ENCODE data around the gene PPID. TPM values are rescaled to one million over a fixed set of nuclear protein-coding genes. Genes with fewer than 3 reads are reported as not detected.

PPID gene
- total and polyA plus RNA-seq, 2 donors (not counting 3 experiments of a cell fraction or from before 2014, with no cell fraction given) = 11.5 to 25.7 TPM

DNA sequence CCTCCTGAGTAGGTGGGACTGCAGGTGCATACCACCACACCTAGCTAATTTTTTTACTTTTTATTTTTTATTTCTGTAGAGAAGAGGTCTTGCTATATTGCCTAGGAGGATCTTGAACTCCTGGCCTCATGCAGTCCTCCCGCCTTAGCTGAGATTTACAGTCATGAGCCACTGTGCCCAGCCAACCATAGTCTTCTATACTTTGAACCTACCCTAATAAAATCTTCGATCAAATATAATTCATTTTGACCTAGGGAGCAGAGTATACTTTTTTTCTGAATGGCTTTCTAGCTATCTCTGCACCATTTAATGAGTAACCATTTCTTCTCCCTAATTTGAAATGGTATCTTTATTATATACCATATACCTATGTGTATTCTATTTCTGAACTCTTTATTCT, 44.4 kb downstream of the PPID start:
- Histone ChIP-seq H3K27ac (ENCODE audit: insufficient read depth, low read depth, low read length) (no peak overlapping the region), H4K20me1 (replicated peaks; ENCODE audit: control insufficient read depth, extremely low read depth, insufficient read depth, low read length) (no peaks in the 10 kb centered on the region), H3K4me2 (ENCODE audit: insufficient read depth, low read length) (no peak overlapping the region), H3K36me3 (ENCODE audit: control insufficient read depth in 2 of 2, extremely low read depth in 1 of 2, insufficient read depth in 2 of 2, low read length in 2 of 2) (no peaks in the 10 kb centered on the region), H3K79me2 (ENCODE audit: control insufficient read depth, insufficient read depth, low read length) (no peaks in the 10 kb centered on the region), H2AFZ (ENCODE audit: low read depth, low read length) (no peak overlapping the region), H3K4me1 (ENCODE audit: control insufficient read depth, extremely low read depth, insufficient read depth, low read length) (no peaks in the 10 kb centered on the region), H3K4me3 (replicated peaks in 1 of 3; ENCODE audit: insufficient read depth in 1 of 3, low read depth in 1 of 3, low read length in 3 of 3) (no peak overlapping the region), H3K9ac (replicated peaks; ENCODE audit: extremely low read depth, insufficient read depth, low read length) (no peak overlapping the region), H3K9me3 (replicated peaks; ENCODE audit: control insufficient read depth, insufficient read depth, low read length) (no peaks in the 10 kb centered on the region), H3K27me3 (ENCODE audit: control insufficient read depth in 2 of 2, insufficient read depth in 2 of 2, low read length in 2 of 2) (no peaks in the 10 kb centered on the region), H3K9me1 (replicated peaks; ENCODE audit: control insufficient read depth, extremely low read depth, insufficient read depth, low read length) (no peaks in the 10 kb centered on the region)
- FAIRE-seq = no peak
- DNase-seq (ENCODE audit: low read depth, low spot score) = no peak
- ChIA-PET POLR2A (no interaction called here), CTCF (no interaction called here)
- TF ChIP-seq EZH2 (IDR thresholded peaks at IDR 0.05; ENCODE audit: borderline replicate concordance, low read depth, low read length, severe bottlenecking) (no peak), JUN (IDR thresholded peaks at IDR 0.05; ENCODE audit: borderline replicate concordance, insufficient read depth, insufficient read length, low read depth) (no peak), FOS (IDR thresholded peaks at IDR 0.05; ENCODE audit: borderline replicate concordance, insufficient read depth, low read length) (no peak), GATA2 (IDR thresholded peaks at IDR 0.05; ENCODE audit: insufficient read depth, insufficient read length, low read depth, low read length) (no peak), MYC (IDR thresholded peaks at IDR 0.05; ENCODE audit: low read depth, low read length) (no peak)
- BruUV-seq (replicated peaks) = no TSS peak
- intact Hi-C loops (cut with micrococcal nuclease) = no loop called here
- dilution Hi-C loops (cut with MboI; ENCODE audit: extremely low pct_ligation_motif_present, low sequenced_read_pairs) = no loop called here

DNA sequence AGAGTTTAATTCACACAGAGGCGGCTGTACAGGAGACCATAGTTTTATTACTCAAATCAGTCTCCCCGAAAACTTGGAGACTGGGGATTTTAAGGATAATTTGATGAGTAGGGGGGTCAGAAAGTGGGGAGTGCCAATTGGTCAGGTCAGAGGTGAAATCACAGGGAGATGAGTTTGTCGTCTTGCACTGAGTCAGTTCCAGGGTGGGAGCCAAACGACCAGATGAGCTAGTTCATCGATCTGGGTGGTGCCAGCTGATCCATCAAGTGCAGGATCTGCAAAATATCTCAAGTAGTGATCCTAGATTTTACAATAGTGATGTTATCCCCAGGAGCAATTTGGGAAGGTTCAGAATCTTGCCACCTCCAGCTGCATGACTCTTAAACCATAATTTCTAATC, 47.1 kb downstream of the PPID start:
- intact Hi-C loops (cut with micrococcal nuclease) = no loop called here

More for the DNA sequence above, 47.1 kb downstream of the PPID start:
- no peaks in the 10 kb centered on the region for H3K27me3 ChIP-seq (ENCODE audit: control insufficient read depth in 2 of 2, insufficient read depth in 2 of 2, low read length in 2 of 2)
- FAIRE-seq (no peak), DNase-seq (ENCODE audit: low read depth, low spot score) (no peak)
- no peak overlapping the region for H3K4me3 ChIP-seq (replicated peaks in 1 of 3; ENCODE audit: insufficient read depth in 1 of 3, low read depth in 1 of 3, low read length in 3 of 3)
- no peak overlapping the region for H3K27ac ChIP-seq (ENCODE audit: insufficient read depth, low read depth, low read length)
- no peak overlapping the region for H3K9ac ChIP-seq (replicated peaks; ENCODE audit: extremely low read depth, insufficient read depth, low read length)
- dilution Hi-C loops (cut with MboI; ENCODE audit: extremely low pct_ligation_motif_present, low sequenced_read_pairs) = no loop called here
- peaks cover 4% of the 10 kb centered on the region for H3K4me1 ChIP-seq (ENCODE audit: control insufficient read depth, extremely low read depth, insufficient read depth, low read length)
- H3K9me3 ChIP-seq (replicated peaks; ENCODE audit: control insufficient read depth, insufficient read depth, low read length) = no peaks in the 10 kb centered on the region
- H3K79me2 ChIP-seq (ENCODE audit: control insufficient read depth, insufficient read depth, low read length) = peaks cover 6% of the 10 kb centered on the region
- no peaks in the 10 kb centered on the region for H4K20me1 ChIP-seq (replicated peaks; ENCODE audit: control insufficient read depth, extremely low read depth, insufficient read depth, low read length)
- no peak overlapping the region for H2AFZ ChIP-seq (ENCODE audit: low read depth, low read length)
- H3K36me3 ChIP-seq (ENCODE audit: control insufficient read depth in 2 of 2, extremely low read depth in 1 of 2, insufficient read depth in 2 of 2, low read length in 2 of 2) = no peaks in the 10 kb centered on the region
- no peaks in the 10 kb centered on the region for H3K9me1 ChIP-seq (replicated peaks; ENCODE audit: control insufficient read depth, extremely low read depth, insufficient read depth, low read length)
- BruUV-seq (replicated peaks) = no TSS peak
- H3K4me2 ChIP-seq (ENCODE audit: insufficient read depth, low read length) = no peak overlapping the region
- POLR2A ChIA-PET = no interaction called here
- CTCF ChIA-PET = interaction anchor here (1.1 to 1.7 kb wide), 2 partner anchors 8 to 14 kb away, joined by 3 to 4 read pairs; no protein-coding TSS in a partner anchor
- TF ChIP-seq FOS (IDR thresholded peaks at IDR 0.05; ENCODE audit: borderline replicate concordance, insufficient read depth, low read length) = no peak
- TF ChIP-seq EZH2 (IDR thresholded peaks at IDR 0.05; ENCODE audit: borderline replicate concordance, low read depth, low read length, severe bottlenecking) = no peak
- no peak for TF ChIP-seq MYC (IDR thresholded peaks at IDR 0.05; ENCODE audit: low read depth, low read length)
- no peak for TF ChIP-seq POLR2A (IDR thresholded peaks at IDR 0.05; ENCODE audit: low read depth, low read length)
- TF ChIP-seq, protein P1, sequence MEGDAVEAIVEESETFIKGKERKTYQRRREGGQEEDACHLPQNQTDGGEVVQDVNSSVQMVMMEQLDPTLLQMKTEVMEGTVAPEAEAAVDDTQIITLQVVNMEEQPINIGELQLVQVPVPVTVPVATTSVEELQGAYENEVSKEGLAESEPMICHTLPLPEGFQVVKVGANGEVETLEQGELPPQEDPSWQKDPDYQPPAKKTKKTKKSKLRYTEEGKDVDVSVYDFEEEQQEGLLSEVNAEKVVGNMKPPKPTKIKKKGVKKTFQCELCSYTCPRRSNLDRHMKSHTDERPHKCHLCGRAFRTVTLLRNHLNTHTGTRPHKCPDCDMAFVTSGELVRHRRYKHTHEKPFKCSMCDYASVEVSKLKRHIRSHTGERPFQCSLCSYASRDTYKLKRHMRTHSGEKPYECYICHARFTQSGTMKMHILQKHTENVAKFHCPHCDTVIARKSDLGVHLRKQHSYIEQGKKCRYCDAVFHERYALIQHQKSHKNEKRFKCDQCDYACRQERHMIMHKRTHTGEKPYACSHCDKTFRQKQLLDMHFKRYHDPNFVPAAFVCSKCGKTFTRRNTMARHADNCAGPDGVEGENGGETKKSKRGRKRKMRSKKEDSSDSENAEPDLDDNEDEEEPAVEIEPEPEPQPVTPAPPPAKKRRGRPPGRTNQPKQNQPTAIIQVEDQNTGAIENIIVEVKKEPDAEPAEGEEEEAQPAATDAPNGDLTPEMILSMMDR (IDR thresholded peaks at IDR 0.05; ENCODE audit: extremely low read depth in 1 of 2, insufficient read depth in 1 of 2, low read depth in 1 of 2, low read length in 2 of 2) = no peak
- TF ChIP-seq GATA2 (IDR thresholded peaks at IDR 0.05; ENCODE audit: insufficient read depth, insufficient read length, low read depth, low read length) = no peak
- no peak for TF ChIP-seq POLR2AphosphoS5 (IDR thresholded peaks at IDR 0.05; ENCODE audit: insufficient read depth, low read depth, low read length)
- no peak for TF ChIP-seq JUN (IDR thresholded peaks at IDR 0.05; ENCODE audit: borderline replicate concordance, insufficient read depth, insufficient read length, low read depth)
- TF ChIP-seq, protein P2, sequence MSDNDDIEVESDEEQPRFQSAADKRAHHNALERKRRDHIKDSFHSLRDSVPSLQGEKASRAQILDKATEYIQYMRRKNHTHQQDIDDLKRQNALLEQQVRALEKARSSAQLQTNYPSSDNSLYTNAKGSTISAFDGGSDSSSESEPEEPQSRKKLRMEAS (IDR thresholded peaks at IDR 0.05; ENCODE audit: insufficient read depth, insufficient read length) = no peak

Data from endothelial cell of umbilical vein (primary cell).